RWPE1 (cell line): ENCODE results near the gene TDP1.

Source experiments
- CTCF ChIA-PET: fragments of 350-600 bp; sonication (Branson Sonifier 250); formaldehyde crosslinking; extraction: SDS; loops from one replicate; lab custom pipeline; 2021; lab: Yijun Ruan, JAX
- POLR2A ChIA-PET: fragments of 400-600 bp; formaldehyde crosslinking; extraction: SDS; loops from one replicate; lab custom pipeline; 2020; ENCODE audit warnings: antibody characterized with exemption; ENCODE audit not compliant: low non-redundant PET; lab: Yijun Ruan, JAX
- DNase-seq: peaks from one replicate; pipeline ENCODE4 v3.0.0; 2012; ENCODE audit warnings: low spot score
- H3K27ac ChIP-seq: fragments of 450-650 bp; 2 replicates; pipeline ENCODE4 v1.5.1; 2017
- TF ChIP-seq, protein P1 (sequence below): fragments of 450-650 bp; conservative IDR thresholded peaks from 2 replicates; pipeline ENCODE4 v1.5.1; 2017; ENCODE audit warnings: low read depth, mild to moderate bottlenecking

The TDP1 gene

DNA sequence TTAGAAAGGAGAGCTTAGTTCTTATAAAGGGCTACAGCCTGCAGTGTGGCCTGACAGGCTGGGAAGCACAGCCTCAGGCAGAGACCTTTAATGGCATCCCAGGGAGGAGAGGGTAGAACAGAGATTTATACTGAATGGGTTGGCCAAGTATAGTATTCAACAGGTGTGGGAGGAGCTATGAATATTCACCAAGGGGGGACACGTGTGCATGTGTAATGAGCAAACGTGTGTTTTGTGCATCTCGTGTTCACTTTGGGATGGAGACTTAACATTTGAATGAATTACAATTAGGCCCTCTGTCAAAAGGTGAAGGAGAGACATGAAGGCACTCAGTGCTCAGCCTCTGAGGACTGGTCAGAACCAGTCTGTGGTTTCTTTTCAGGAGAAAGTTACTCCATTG is 5.2 kb downstream of the TDP1 start:
- POLR2A ChIA-PET = interaction anchor here (0.6 kb wide), 1 partner anchor 38 kb away, joined by 3 read pairs; no protein-coding TSS in a partner anchor
- CTCF ChIA-PET = interaction anchor here (0.6 to 4.1 kb wide), 3 partner anchors 12 to 1048 kb away, joined by 3 to 16 read pairs (median 3); no protein-coding TSS in a partner anchor
- no peak overlapping the region for H3K27ac ChIP-seq
- TF ChIP-seq, protein P1, sequence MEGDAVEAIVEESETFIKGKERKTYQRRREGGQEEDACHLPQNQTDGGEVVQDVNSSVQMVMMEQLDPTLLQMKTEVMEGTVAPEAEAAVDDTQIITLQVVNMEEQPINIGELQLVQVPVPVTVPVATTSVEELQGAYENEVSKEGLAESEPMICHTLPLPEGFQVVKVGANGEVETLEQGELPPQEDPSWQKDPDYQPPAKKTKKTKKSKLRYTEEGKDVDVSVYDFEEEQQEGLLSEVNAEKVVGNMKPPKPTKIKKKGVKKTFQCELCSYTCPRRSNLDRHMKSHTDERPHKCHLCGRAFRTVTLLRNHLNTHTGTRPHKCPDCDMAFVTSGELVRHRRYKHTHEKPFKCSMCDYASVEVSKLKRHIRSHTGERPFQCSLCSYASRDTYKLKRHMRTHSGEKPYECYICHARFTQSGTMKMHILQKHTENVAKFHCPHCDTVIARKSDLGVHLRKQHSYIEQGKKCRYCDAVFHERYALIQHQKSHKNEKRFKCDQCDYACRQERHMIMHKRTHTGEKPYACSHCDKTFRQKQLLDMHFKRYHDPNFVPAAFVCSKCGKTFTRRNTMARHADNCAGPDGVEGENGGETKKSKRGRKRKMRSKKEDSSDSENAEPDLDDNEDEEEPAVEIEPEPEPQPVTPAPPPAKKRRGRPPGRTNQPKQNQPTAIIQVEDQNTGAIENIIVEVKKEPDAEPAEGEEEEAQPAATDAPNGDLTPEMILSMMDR = no peak
- DNase-seq = no peak

DNA sequence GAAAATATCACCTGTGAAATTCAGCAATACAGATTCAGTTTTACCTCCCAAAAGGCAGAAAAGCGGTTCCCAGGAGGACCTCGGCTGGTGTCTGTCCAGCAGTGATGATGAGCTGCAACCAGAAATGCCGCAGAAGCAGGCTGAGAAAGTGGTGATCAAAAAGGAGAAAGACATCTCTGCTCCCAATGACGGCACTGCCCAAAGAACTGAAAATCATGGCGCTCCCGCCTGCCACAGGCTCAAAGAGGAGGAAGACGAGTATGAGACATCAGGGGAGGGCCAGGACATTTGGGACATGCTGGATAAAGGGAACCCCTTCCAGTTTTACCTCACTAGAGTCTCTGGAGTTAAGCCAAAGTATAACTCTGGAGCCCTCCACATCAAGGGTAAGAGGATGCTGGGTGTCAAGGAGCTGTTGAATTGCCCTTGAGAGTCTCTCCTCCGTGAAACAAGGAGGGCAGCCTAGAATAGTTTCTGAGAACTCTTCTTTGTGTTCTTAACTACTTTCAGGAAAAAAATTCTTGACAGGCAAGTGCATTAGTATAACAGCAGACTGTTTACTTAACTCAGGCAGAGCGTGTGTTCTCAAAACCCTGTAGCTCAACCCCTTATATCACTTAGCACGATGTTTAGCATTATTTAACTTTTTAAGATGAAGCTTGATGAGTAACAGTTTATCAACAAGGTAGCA is 7.7 kb downstream of the TDP1 start:
- ChIA-PET POLR2A (no interaction called here), CTCF (interaction anchor here (0.5 to 4.1 kb wide), 2 partner anchors 10 to 353 kb away, joined by 3 to 16 read pairs; no protein-coding TSS in a partner anchor)
- DNase-seq = no peak
- TF ChIP-seq, protein P1 = no peak
- H3K27ac ChIP-seq = no peak overlapping the region

DNA sequence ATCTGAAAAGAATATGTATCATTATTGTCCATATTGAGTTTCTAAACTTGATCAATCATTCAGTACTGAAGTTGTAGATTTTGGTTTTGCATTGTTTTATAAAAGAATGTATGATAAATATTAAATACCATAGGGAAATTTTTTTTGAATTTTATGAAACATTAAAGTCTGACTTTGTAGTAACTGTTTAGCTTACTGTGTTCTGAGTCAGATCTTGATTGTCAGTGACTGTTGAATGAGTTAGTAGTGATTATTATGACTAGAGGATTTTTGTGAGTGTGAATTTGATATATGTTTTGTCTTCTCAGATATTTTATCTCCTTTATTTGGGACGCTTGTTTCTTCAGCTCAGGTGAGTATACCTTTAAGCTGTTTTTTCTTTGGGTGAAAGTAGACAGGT is 10.1 kb downstream of the TDP1 start:
- POLR2A ChIA-PET = no interaction called here
- DNase-seq = no peak
- TF ChIP-seq, protein P1 = no peak
- CTCF ChIA-PET = interaction anchor here (0.6 kb wide), 1 partner anchor 944 kb away, joined by 7 read pairs; no protein-coding TSS in a partner anchor
- H3K27ac ChIP-seq = no peak overlapping the region

DNA sequence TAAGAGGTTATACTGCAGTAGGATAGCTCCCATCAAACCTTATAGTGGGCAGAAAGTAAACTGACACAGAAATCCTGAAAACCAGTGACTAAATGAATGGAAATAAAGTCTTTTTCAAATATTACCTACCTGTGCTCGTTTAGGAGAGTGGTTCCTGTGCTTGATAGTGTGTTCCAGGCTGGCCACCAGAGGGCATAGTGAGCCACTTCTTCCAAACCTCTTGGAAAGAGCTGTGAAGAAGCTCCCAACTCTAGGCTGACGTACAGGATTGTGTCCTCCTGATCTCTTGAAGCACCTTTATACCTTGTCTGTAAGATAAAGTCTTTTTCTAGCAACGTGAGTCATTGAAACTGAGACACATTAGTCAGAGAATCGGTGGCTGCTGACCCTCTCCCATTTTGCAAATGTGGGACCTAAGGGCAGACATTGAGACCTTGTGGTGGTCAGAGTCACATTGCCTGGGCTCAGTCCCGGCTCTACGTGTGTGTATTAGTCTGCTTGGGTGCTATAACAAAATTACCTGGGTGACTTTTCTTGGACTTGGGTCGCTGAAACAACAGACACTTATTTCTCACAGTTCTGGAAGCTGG is 17.6 kb downstream of the TDP1 start:
- no peak overlapping the region for H3K27ac ChIP-seq
- TF ChIP-seq, protein P1 = peak; percentile 82
- ChIA-PET POLR2A (no interaction called here), CTCF (interaction anchor here (0.5 to 1.6 kb wide), 18 partner anchors 8 to 781 kb away, joined by 3 to 25 read pairs (median 3); no protein-coding TSS in a partner anchor)
- DNase-seq = peak; percentile 68

DNA sequence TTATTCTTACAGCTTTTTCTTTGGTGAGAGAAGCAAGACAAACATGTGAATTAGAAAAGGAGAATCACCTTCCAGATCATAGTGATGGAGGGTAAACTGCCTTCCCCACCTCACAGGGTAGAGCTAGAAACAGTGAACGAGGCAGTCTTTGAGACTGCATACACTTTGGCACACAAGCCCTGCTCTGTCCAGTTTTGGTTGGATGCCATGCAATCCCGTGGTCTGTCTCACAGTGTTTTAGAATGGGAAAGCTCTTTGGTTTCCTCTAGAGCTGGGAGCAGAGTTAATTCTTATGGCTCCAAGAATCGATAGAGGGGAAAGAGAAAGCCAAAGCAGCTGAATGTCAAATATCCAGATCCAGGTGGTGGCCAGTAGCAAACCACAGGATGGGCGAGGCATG is 21.9 kb downstream of the TDP1 start:
- CTCF ChIA-PET = interaction anchor here (2.3 kb wide), 1 partner anchor 258 kb away, joined by 6 read pairs; no protein-coding TSS in a partner anchor
- POLR2A ChIA-PET = no interaction called here
- TF ChIP-seq, protein P1 = no peak
- no peak overlapping the region for H3K27ac ChIP-seq
- no peak for DNase-seq

DNA sequence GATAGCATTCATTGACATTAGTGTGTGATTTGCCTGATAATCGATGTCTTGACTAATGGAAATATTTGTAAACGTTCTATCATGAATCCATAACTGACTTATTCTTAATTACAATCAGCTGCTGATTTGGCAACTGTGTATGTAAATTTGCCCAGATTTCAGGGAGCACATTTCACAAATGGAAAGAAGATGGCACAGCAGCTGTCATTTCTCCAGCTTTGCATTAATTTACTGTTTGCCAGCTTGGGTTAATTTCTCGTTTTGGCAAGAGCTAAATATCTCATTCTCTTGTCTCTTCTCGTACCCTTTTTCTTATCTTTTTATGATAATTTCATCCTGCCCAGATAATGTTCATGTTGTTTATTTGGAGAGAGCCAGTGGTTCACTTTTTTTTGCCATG is 22.9 kb downstream of the TDP1 start:
- no peak for DNase-seq
- TF ChIP-seq, protein P1 = no peak
- CTCF ChIA-PET = interaction anchor here (0.6 kb wide), 1 partner anchor 52 kb away, joined by 3 read pairs; no protein-coding TSS in a partner anchor
- POLR2A ChIA-PET = no interaction called here
- no peak overlapping the region for H3K27ac ChIP-seq
